ENCODE data around the gene FAXC. TPM values are rescaled to one million over a fixed set of nuclear protein-coding genes. Genes with fewer than 3 reads are reported as not detected.

Gene FAXC
- total and polyA plus RNA-seq, 2 of the 8 experiments (the other 6 are each of a cell fraction or from before 2014, with no cell fraction given), result 23.2 to 29.8 TPM

DNA sequence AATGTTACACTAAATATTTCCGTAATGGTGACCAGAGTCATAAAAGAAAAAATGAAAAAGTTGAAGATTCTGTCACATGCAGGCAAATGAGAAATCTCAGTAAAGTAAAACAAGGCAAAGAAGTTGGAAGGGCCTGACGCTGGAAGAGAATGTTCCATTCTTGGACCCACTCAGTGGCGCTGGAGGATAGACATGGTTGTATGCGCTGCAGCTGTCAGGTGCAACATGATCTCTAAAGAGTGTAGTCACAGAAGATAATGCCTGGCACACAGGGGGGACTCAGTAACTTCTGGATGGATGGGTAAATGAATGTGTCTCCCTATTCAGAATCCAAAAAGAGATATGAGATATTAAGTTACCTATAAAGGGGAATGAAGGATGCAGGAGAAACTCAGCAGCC, 116.3 kb downstream of the FAXC start:
- H3K56ac ChIP-seq (replicated peaks; ENCODE audit: insufficient read length, low read depth, low read length), result no peak overlapping the region
- no peak for TF ChIP-seq FOSL1 (IDR thresholded peaks at IDR 0.05; ENCODE audit: insufficient read depth, low read depth, low read length)
- no peak for TF ChIP-seq SP4 (IDR thresholded peaks at IDR 0.05; ENCODE audit: low read length)
- TF ChIP-seq NANOG (IDR thresholded peaks at IDR 0.05; ENCODE audit: insufficient read depth, low read depth, low read length, poor library complexity, severe bottlenecking), result no peak
- TF ChIP-seq POLR2AphosphoS5 (IDR thresholded peaks at IDR 0.05; ENCODE audit: low read depth, low read length), result no peak
- no peak for TF ChIP-seq HDAC2 (IDR thresholded peaks at IDR 0.05; ENCODE audit: borderline replicate concordance in 1 of 2, low read depth in 2 of 2, low read length in 2 of 2)
- ChIA-PET POLR2A (ENCODE audit: partially characterized antibody) (no interaction called here), CTCF (ENCODE audit: partially characterized antibody) (interaction anchor here (1.5 kb wide), 1 partner anchor 81 kb away, joined by 3 read pairs; no protein-coding TSS in a partner anchor)
- FAIRE-seq (no peak), DNase-seq (ENCODE audit: low read depth in 1 of 2, low spot score in 2 of 2) (no peak)
- no peaks in the 10 kb centered on the region for H3K27me3 ChIP-seq (replicated peaks in 1 of 4; ENCODE audit: control insufficient read depth in 3 of 4, extremely low read depth in 1 of 4, insufficient read depth in 3 of 4, low read length in 3 of 4)
- H3K9me3 ChIP-seq (ENCODE audit: insufficient read depth in 2 of 2, low read depth in 1 of 2, low read length in 1 of 2), result no peaks in the 10 kb centered on the region
- no peak overlapping the region for H2BK120ac ChIP-seq (replicated peaks; ENCODE audit: low read depth, low read length)
- H4K91ac ChIP-seq (replicated peaks; ENCODE audit: insufficient read length, low read length), result no peak overlapping the region
- H3K4me3 ChIP-seq (ENCODE audit: extremely low read depth in 1 of 4, insufficient read depth in 2 of 4, low read depth in 3 of 4, low read length in 4 of 4), result no peak overlapping the region
- H3K4ac ChIP-seq (replicated peaks; ENCODE audit: insufficient read length, low read depth, low read length), result no peak overlapping the region
- no peaks in the 10 kb centered on the region for H3K79me1 ChIP-seq (ENCODE audit: low read depth, low read length)
- H2AK5ac ChIP-seq (ENCODE audit: low read depth, low read length), result no peak overlapping the region
- no peak overlapping the region for H2BK5ac ChIP-seq (ENCODE audit: low read depth, low read length)
- 91% methylated on average over 4 of the region's 4 CpGs; no CpG with 5 or more reads in 1 of the 2 experiments for WGBS, 2 experiments (ENCODE audit: extremely low coverage in 1 of 2, insufficient coverage in 1 of 2, insufficient read length in 1 of 2, insufficient replicate concordance in 2 of 2, low coverage in 1 of 2, low lambda C conversion rate in 2 of 2, missing lambda C conversion rate in 1 of 2)
- H4K5ac ChIP-seq (ENCODE audit: insufficient read length, low read depth, low read length), result no peak overlapping the region
- no peak overlapping the region for H2BK12ac ChIP-seq (ENCODE audit: low read depth, low read length)
- no peaks in the 10 kb centered on the region for H3K79me2 ChIP-seq (ENCODE audit: control insufficient read depth in 1 of 2, insufficient read depth in 2 of 2, low read length in 2 of 2)
- H3K4me2 ChIP-seq (ENCODE audit: insufficient read depth in 1 of 2, low read depth in 2 of 2, low read length in 2 of 2), result no peak overlapping the region
- H2AFZ ChIP-seq (ENCODE audit: low read length), result no peak overlapping the region
- no peak overlapping the region for H3K14ac ChIP-seq (ENCODE audit: insufficient read length)
- no peak overlapping the region for H2BK15ac ChIP-seq (ENCODE audit: low read length)
- H3K27ac ChIP-seq (ENCODE audit: low read depth, low read length), result no peak overlapping the region
- H3K4me1 ChIP-seq (replicated peaks in 1 of 4; ENCODE audit: control insufficient read depth in 3 of 4, insufficient read depth in 4 of 4, low read length in 3 of 4), result no peaks in the 10 kb centered on the region
- H3K23ac ChIP-seq (ENCODE audit: insufficient read length), result no peak overlapping the region
- H3K9ac ChIP-seq (replicated peaks in 1 of 4; ENCODE audit: extremely low read depth in 1 of 4, low read depth in 3 of 4, low read length in 3 of 4), result no peak overlapping the region
- H4K20me1 ChIP-seq (replicated peaks in 1 of 2; ENCODE audit: control insufficient read depth in 1 of 2, insufficient read depth in 2 of 2, low read length in 2 of 2), result no peaks in the 10 kb centered on the region
- H3K36me3 ChIP-seq (ENCODE audit: control insufficient read depth in 2 of 4, insufficient read depth in 4 of 4, low read length in 3 of 4), result no peaks in the 10 kb centered on the region
- H3K23me2 ChIP-seq (ENCODE audit: low read depth, low read length), result no peaks in the 10 kb centered on the region
- H3K18ac ChIP-seq (ENCODE audit: extremely low read depth, low read length), result no peak overlapping the region
- no peak overlapping the region for H2BK20ac ChIP-seq (ENCODE audit: low read length)
- no peak overlapping the region for H4K8ac ChIP-seq (ENCODE audit: extremely low read depth, insufficient read depth, low read length)
